Stimulated activated CD4-positive, alpha-beta T cell treated with anti-CD3 and anti-CD28 coated beads, Interleukin-2, amount 100 ng/mL, for 4 hours (primary cell): ENCODE data around the gene AQP1.

Experiments used
- DNase-seq: peaks from one replicate; pipeline ENCODE4 v3.0.0-alpha.2; 2020; ENCODE audit warnings: low read depth

Gene AQP1

GRCh38 chr7:30911561-30911969 is at the start of gene AQP1:
Gene AQP1 (plus strand): TSS chr7:30911853. CDS start chr7:30911910, 57 bp downstream.
- DNase-seq = no peak

- DNase-seq = no peak
Observed at GRCh38 chr7:30862995-30863705, 48.5 kb upstream of the AQP1 start.

GRCh38 chr7:30863706-30864035 is 48.0 kb upstream of the AQP1 start:
- DNase-seq = no peak

- no peak for DNase-seq
Observed at GRCh38 chr7:30864101-30864500, 47.6 kb upstream of the AQP1 start.

GRCh38 chr7:30865076-30865475 is 46.6 kb upstream of the AQP1 start:
- DNase-seq = no peak

GRCh38 chr7:30865821-30866220 is 45.8 kb upstream of the AQP1 start:
- no peak for DNase-seq

- DNase-seq = no peak
Observed at GRCh38 chr7:30866939-30867338, 44.7 kb upstream of the AQP1 start.

GRCh38 chr7:30867483-30867882 is 44.2 kb upstream of the AQP1 start:
- no peak for DNase-seq

GRCh38 chr7:30869794-30870611 is 41.6 kb upstream of the AQP1 start:
- DNase-seq = no peak

- no peak for DNase-seq
Observed at GRCh38 chr7:30870821-30871518, 40.7 kb upstream of the AQP1 start.

GRCh38 chr7:30871655-30872054 is 40.0 kb upstream of the AQP1 start:
- DNase-seq = no peak

- no peak for DNase-seq
Observed at GRCh38 chr7:30873207-30873606, 38.4 kb upstream of the AQP1 start.

GRCh38 chr7:30873656-30874055 is 38.0 kb upstream of the AQP1 start:
- no peak for DNase-seq

GRCh38 chr7:30874656-30875302 is 36.9 kb upstream of the AQP1 start:
- no peak for DNase-seq

GRCh38 chr7:30877015-30877769 is 34.5 kb upstream of the AQP1 start:
- no peak for DNase-seq

GRCh38 chr7:30877993-30878392 is 33.7 kb upstream of the AQP1 start:
- DNase-seq = no peak

- no peak for DNase-seq
Observed at GRCh38 chr7:30879139-30880124, 32.2 kb upstream of the AQP1 start.

GRCh38 chr7:30880125-30880720 is 31.4 kb upstream of the AQP1 start:
- no peak for DNase-seq

- DNase-seq = no peak
Observed at GRCh38 chr7:30880941-30881340, 30.7 kb upstream of the AQP1 start.

GRCh38 chr7:30881448-30881847 is 30.2 kb upstream of the AQP1 start:
- DNase-seq = no peak
